ENCODE data around the gene RNU7-1.

The RNU7-1 gene

DNA sequence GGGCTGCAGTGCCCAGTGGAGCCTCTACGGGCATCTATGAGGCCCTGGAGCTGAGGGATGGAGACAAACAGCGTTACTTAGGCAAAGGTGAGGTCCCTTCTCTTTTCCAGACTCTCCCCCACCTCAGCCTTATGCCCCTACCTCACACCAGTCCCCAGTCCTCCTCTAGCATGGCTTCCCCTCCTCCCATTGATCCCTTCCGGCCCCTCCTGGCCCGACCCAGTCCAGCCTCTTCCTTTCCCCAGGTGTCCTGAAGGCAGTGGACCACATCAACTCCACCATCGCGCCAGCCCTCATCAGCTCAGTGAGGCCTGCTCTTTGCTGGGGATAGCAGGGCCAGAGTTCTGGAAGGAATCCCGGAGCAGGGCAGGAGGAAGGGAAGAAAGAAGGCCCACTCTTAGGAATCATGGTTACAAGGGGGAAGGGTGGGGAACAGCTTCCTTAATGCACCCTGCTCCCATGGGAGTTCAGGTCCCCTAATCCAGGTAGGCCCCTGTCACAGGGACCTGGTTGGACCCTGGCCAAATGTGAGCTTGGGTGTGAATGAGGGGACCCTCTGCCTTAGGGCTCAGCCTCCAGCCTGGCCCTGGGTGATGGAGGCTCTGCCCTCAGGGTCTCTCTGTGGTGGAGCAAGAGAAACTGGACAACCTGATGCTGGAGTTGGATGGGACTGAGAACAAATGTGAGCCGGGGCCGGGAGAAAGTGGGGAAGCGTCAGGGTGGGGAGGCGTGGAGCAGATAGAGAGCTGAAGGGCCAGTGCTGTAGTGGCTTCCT is 27.0 kb upstream of the RNU7-1 start:
- intact Hi-C loops (cut with DNase I), result no loop called here

DNA sequence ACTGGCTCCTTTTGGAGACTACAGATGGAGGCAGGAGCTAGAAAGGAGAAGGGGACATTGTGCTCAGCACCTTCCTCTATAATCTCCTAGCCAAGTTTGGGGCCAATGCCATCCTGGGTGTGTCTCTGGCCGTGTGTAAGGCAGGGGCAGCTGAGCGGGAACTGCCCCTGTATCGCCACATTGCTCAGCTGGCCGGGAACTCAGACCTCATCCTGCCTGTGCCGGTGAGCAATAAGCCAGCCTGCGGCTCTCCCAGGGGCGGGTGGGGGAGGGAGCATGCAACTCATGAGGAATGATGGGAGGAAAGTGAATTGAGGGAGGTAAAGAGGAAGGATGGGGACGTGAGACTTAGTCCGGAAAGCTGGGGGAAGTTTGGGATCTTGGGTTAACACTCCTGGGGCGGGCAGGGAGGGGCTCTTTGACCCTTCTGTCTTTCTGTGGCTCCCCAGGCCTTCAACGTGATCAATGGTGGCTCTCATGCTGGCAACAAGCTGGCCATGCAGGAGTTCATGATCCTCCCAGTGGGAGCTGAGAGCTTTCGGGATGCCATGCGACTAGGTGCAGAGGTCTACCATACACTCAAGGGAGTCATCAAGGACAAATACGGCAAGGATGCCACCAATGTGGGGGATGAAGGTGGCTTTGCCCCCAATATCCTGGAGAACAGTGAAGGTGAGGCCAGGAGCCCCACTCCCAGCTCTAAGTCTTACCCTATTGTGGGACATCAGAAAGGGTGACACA is 26.0 kb upstream of the RNU7-1 start:
- intact Hi-C loops (cut with DNase I), result no loop called here
- peak in 1 of 10 donors; percentile 71 for DNase-seq

More for the DNA sequence above, 27.0 kb upstream of the RNU7-1 start:
- DNase-seq, result peak in 2 of 10 donors; percentile 31 to 59

DNA sequence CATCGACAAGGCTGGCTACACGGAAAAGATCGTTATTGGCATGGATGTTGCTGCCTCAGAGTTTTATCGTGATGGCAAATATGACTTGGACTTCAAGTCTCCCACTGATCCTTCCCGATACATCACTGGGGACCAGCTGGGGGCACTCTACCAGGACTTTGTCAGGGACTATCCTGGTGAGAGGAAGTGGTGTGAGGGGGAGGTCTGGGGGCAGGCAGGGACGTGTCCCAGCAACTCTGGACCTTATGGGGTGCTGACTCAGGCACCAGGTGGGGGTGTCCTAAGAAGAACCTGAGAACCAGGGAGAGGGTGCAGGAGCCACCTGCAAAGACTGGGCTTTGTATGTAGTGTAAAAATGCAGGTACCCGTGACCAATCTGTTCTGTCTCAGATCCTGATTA is 24.0 kb upstream of the RNU7-1 start:
- DNase-seq, result peak in 1 of 10 donors; percentile 70
- intact Hi-C loops (cut with DNase I), result no loop called here

DNA sequence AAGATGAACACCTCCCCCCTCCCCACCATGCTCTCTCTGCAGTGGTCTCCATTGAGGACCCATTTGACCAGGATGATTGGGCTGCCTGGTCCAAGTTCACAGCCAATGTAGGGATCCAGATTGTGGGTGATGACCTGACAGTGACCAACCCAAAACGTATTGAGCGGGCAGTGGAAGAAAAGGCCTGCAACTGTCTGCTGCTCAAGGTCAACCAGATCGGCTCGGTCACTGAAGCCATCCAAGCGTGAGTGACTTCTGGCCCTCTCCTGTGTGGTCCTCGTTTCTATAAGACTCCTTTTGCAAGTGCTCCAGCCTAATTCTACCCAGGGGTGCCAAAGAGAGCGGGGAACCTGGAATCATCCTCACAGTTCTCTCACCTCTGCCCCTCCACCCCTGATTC is 22.1 kb upstream of the RNU7-1 start:
- intact Hi-C loops (cut with DNase I), result no loop called here
- DNase-seq, result peak in 2 of 10 donors; percentile 15 to 24

DNA sequence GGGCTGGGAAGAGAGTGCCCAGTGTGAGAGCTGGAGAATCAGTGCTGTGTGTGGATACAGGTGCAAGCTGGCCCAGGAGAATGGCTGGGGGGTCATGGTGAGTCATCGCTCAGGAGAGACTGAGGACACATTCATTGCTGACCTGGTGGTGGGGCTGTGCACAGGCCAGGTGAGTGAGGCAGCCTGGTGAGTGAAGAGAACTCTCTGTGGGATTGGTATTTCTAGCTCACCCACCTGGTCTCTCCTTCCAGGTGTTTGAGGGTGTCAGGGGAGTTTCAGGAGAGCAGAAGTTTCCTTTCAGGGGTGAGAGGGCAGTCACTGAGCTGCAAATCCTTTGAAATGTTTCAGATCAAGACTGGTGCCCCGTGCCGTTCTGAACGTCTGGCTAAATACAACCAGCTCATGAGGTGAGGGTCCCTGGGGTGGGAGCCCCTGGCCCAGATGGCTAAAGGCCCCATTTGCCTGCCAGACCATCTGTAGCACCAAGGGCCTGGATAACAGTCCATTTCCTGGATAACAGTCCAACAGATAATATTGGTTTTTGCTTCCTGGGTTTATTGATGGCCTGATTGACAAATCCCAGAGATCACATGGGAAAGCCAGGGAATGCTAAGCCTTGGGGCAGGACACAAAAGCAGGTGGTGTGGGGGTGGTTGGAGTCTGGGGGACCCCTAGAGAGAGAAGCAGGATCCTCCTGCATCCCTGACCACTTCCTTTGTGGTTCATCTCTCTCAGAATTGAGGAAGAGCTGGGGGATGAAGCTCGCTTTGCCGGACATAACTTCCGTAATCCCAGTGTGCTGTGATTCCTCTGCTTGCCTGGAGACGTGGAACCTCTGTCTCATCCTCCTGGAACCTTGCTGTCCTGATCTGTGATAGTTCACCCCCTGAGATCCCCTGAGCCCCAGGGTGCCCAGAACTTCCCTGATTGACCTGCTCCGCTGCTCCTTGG is 21.3 kb upstream of the RNU7-1 start:
- peak in 3 of 10 donors; percentile 32 to 59 (median 56) for DNase-seq
- intact Hi-C loops (cut with DNase I), result no loop called here

DNA sequence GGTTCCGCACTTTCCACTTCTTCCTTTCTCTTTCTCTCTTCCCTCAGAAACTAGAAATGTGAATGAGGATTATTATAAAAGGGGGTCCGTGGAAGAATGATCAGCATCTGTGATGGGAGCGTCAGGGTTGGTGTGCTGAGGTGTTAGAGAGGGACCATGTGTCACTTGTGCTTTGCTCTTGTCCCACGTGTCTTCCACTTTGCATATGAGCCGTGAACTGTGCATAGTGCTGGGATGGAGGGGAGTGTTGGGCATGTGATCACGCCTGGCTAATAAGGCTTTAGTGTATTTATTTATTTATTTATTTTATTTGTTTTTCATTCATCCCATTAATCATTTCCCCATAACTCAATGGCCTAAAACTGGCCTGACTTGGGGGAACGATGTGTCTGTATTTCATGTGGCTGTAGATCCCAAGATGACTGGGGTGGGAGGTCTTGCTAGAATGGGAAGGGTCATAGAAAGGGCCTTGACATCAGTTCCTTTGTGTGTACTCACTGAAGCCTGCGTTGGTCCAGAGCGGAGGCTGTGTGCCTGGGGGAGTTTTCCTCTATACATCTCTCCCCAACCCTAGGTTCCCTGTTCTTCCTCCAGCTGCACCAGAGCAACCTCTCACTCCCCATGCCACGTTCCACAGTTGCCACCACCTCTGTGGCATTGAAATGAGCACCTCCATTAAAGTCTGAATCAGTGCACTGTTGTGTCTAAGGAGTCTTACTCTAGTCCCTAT is 20.4 kb upstream of the RNU7-1 start:
- intact Hi-C loops (cut with DNase I), result no loop called here

DNA sequence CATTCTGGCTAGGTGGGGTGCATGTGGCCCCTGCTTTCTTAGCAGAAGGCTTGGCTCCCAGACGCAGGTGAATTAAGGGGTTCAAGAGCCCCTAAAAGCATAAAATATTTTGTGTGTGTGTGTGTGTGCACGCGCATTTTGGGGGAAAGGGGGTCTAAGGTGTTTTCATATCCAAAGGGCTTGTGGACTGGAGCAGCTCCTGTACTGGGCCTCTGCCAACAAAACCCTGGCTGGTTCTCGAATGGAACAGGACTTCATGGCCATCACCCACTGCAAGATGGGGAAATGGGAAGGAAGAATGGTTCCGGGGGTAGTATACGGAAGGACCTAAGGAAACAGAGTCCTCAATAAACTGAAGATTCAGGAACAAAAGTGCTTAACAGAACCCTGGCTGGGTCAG is 19.8 kb upstream of the RNU7-1 start:
- intact Hi-C loops (cut with DNase I), result no loop called here
- no peak for DNase-seq

More for the DNA sequence above, 20.4 kb upstream of the RNU7-1 start:
- peak in 2 of 10 donors; percentile 31 to 55 for DNase-seq

DNA sequence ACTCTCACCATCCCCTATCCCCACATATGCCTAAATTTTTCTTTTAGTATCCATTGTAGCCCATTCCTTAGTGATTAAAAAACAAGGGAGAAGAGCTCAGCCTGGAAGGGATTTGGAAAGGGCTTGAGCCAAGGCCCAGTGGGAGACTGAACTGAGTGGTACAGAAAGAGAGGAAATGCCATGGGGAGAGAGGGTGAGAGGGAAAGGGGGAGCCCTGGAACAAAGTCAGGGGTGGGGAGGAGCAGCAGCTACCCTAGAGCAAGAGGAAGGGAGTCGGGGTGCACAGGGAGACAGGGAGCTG is 18.4 kb upstream of the RNU7-1 start:
- intact Hi-C loops (cut with DNase I), result no loop called here
- DNase-seq, result no peak

DNA sequence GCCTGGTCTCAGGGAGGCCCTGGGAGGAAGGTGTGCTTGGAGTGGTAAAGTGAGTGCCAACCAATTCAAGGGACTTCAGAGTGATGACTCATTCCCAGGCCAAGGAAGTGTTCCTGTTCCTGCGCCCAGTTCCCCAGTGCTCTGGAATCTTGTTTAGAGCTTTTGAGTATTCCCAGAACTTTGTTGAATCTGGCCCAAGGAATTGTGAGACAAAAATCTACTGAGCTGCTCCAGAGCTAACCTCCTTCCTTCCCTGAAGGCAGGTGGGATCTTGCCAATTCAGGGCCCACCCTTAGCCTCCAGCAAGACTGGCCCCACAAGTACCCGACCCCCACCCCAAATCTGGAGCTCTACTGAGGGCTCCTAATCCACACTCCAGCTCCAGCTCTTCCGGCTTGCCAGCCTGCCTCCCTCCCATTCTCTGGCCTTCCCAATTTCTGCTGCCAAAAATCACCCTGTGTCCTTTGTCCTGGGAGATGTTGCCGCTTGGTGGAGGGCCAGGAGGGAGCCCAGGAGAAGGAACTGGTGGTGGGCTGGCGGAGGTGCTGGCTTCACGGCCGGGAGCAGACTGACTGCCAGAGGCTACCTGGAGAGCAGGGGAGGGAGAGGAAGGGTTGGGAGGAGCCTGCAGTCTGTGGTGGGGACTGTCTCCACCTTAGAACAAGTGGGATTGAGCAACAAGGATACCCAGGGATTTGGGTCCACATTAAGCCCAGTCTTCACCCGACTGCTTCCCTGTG is 17.9 kb upstream of the RNU7-1 start:
- intact Hi-C loops (cut with DNase I), result no loop called here
- DNase-seq, result peak in 7 of 10 donors; percentile 54 to 94 (median 70)

DNA sequence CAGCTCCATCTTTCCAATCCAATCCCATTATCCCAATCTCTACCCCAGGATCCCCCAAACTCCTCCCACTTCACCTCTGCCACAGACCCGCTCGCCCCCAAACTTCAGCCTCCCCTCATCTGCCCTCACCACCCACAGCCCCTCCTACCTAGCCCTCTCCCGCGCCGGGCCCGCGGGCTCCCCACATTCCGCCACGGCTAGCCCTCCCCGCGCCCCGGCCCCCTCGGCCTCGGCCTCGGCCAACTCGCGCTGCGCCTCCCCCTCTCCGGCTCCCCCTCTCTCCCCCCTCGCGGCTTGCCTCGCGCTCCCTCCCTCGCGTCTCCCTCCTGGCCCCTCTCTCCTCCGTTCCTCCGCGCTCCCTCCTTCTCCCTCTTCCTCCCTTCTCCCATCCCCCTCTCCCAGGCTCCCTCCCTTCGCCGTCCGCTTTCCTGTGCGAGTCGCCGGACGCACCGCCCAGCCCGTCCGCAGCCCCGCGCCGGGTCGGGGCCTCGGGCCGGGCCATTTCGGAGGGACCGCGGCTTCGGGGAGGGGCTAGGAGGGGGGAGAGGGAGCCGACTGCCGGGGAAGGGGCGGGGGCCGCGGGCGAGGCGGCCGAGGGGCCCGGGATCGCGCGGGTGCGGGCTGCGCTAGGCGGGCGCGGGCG is 16.1 kb upstream of the RNU7-1 start, which contains the start of gene ATN1:
TSS of gene ATN1 (plus strand) at position 581 of the 643 bp plus-strand sequence. CDS start 6,043 bp downstream, outside the sequence.
- intact Hi-C loops (cut with DNase I), result no loop called here
- peak; percentile 70 to 97 (median 81) for DNase-seq

DNA sequence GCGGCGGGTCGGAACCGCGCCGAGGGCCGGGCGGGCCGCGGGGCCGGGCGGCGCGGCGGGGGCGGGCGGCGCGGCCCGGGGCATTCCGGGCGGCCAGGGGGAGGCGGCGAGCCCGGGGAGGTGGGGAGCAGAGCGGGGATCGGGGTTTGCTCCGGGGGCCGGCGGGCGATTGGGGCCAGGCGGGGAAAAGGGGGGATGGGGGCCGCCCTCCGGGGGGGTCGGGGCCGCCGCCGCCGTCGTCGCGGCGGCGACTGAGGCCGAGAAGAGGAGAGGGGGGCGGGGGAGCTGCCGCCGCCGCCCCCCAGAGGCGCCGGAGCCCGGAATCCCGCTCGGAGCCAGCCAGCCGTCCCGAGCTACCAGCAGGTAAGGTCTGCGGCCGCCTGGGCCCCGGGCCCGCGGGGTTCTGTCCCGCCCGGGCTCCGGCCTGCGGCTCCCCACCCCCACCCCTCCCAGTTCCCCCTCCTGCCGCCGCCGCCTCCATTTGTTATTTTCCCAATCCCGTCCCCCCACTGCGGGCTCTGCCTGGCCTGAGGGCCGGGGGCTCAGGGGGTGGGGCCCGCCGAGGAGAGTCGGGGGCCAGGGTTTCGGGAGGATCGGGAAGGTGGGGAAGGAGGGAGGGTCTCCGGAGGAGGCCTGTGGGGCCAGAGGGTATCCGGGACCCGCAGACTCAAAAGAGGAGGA is 15.5 kb upstream of the RNU7-1 start:
- DNase-seq, result peak in 2 of 10 donors; percentile 74 to 87
- intact Hi-C loops (cut with DNase I), result no loop called here

DNA sequence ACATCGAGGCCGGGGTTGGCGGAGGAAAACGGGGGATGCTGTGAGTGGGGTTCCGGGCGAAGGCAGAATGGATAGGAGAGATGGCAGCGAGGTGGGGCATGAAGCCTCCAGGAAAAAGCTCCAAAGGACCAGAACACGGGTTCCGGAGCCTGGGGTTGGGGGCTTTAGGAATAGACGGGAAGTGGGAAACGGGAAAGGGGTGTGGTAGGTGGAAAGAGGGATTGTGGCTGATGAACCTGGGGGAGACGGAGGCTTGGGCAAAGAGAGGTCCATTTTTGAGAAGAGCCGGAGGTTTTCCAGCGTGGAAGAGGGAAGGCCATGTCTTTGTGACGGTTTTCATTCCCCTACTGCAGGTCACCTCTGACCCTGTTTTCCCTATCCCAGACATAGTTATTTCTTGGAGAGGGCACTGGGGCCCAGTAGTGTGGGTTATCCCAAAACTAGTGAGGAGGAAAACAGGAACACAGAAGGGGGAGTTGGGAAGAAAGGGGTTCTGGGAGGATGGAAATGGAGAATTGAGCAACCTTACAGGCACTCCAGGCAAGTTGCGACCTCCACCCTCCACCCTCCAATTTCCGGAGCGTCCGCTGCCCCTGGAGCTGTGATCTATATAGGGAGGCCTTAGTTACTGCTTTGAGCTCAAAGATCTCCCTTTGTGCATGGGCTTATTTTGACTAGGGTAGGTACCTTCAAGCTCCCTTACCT is 14.8 kb upstream of the RNU7-1 start:
- peak in 3 of 10 donors; percentile 9 to 72 (median 21) for DNase-seq
- intact Hi-C loops (cut with DNase I), result no loop called here

DNA sequence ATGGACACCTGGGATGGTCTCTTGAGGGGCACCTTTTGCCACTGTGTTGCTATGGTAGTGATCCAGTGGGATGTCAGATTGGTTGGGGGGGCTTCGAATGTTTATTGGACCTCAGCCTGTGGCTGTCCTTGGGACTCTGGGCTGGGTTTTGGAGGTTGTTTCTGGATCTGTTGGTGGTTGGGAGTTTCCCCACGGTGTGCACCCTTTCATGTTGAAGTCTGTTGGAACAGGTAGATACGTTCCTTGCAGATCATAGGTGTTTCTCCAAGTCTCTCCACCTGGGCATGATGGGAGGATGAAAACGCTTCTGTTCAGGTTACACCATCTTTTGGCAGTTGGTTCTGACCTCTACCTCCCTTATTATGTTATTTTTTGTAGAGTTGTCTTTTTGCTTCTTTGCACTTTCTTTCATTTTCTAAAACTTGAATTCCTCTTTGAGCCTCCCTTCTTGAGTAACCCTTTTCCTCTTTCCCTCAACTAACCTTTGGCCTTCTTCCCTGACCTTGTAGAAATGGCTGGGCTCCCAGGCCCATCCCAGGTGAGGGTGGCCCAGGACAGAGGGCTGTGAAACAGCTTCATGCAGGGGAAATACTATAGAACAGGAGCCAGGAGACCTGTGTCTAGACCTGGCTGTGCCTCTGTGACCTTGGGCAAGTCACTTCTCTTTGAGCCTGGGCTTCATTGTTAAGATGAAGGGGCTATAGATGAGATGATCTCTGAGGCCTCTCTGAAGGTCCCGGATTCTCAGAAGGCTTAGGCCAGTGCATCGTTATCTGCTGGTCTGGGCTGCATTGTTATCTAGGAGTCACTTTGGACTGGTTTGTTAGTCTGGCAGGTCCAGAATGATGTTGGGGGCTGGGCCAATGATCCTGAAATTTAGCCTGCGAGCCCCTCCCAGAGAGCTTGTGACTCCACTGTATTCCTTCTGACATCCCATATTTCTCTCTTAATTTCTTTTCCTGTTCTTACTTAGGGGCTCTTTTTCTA is 13.9 kb upstream of the RNU7-1 start:
- intact Hi-C loops (cut with DNase I), result no loop called here
- DNase-seq, result peak in 3 of 10 donors; percentile 8 to 67 (median 56)

DNA sequence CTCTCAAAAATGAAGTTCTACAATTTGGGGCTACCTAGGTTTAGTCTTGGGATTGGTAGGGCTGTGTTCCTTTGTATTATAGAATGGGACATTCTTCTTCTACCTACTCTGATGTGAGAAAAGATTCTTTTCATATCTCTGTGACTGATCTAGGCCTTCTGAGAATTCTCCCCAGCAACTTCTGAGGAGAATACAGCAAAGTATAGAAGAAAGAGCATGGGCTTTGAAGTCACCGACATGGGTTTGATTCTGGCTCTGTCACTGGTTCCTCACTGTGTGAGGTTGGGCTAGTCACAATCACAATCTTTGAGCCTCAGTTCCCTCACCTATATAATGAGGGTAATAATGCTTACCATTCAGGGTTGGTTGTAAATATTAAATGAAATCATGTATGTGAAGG is 10.8 kb upstream of the RNU7-1 start:
- intact Hi-C loops (cut with DNase I), result no loop called here
- no peak for DNase-seq

DNA sequence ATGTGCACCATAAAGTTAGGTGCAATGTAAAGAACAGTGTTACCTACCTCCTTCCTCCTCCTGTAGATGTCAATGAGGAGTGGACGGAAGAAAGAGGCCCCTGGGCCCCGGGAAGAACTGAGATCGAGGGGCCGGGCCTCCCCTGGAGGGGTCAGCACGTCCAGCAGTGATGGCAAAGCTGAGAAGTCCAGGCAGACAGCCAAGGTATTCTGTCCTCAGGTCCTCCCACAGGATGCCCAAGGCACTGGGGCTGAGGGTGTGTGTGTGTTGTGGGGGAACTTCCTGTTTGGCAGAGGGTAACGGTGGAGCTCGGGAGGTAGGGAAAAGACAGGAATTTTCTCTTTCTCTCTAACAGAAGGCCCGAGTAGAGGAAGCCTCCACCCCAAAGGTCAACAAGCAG is 9.5 kb upstream of the RNU7-1 start:
- DNase-seq, result peak in 3 of 10 donors; percentile 33 to 76 (median 42)
- intact Hi-C loops (cut with DNase I), result no loop called here

Measured in posterior cingulate gyrus (tissue), 11 donors.